ENCODE data around the gene JAKMIP1. TPM values are rescaled to one million over a fixed set of nuclear protein-coding genes. Genes with fewer than 3 reads are reported as not detected.

JAKMIP1 gene
- total RNA-seq, 1 experiment from 2014 or later = not detected

- ATAC-seq = no peak
Observed at GRCh38 chr4:6018331-6018730, 182.0 kb downstream of the JAKMIP1 start, which contains the start of gene C4orf50. Gene C4orf50 (minus strand): TSS chr4:6018431.

More at GRCh38 chr4:6018331-6018730, 182.0 kb downstream of the JAKMIP1 start, which contains the start of gene C4orf50:
- Histone ChIP-seq H3K4me1 (ENCODE audit: control insufficient read depth in 1 of 2, insufficient read depth in 2 of 2, low read length in 2 of 2) (no peaks in the 10 kb centered on the region), H3K9me3 (ENCODE audit: control insufficient read depth in 1 of 2, insufficient read depth in 1 of 2, low read depth in 1 of 2, low read length in 2 of 2) (no peaks in the 10 kb centered on the region), H3K79me2 (ENCODE audit: insufficient read depth, low read length) (no peaks in the 10 kb centered on the region), H3K27me3 (ENCODE audit: insufficient read depth, low read length) (no peaks in the 10 kb centered on the region), H3K9me2 (ENCODE audit: insufficient read depth) (no peaks in the 10 kb centered on the region), H3K4me3 (replicated peaks in 1 of 2; ENCODE audit: low read depth in 1 of 2, low read length in 2 of 2) (no peak within 1 kb of the TSS), H3K4me2 (ENCODE audit: low read length) (no peak within 1 kb of the TSS), H3K27ac (ENCODE audit: low read depth, low read length) (no peak within 1 kb of the TSS), H3K9ac (ENCODE audit: low read length) (no peak within 1 kb of the TSS), H4K20me1 (ENCODE audit: insufficient read depth) (no peaks in the 10 kb centered on the region), H3K36me3 (ENCODE audit: control insufficient read depth in 1 of 2, insufficient read depth in 2 of 2, low read length in 2 of 2) (no peaks in the 10 kb centered on the region), H2AFZ (ENCODE audit: low read depth, low read length, poor library complexity, severe bottlenecking) (peak within 1 kb of the TSS; percentile 84)
- TF ChIP-seq POLR2A (IDR thresholded peaks at IDR 0.05; ENCODE audit: borderline replicate concordance, extremely low read depth, insufficient read depth, insufficient read length) = no peak
- TF ChIP-seq SIN3A (IDR thresholded peaks at IDR 0.05; ENCODE audit: low read depth) = no peak
- TF ChIP-seq, protein P1, sequence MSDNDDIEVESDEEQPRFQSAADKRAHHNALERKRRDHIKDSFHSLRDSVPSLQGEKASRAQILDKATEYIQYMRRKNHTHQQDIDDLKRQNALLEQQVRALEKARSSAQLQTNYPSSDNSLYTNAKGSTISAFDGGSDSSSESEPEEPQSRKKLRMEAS (IDR thresholded peaks at IDR 0.05) = no peak
- no peak for TF ChIP-seq SRF (IDR thresholded peaks at IDR 0.05; ENCODE audit: low read depth)
- no peak for TF ChIP-seq JUND (IDR thresholded peaks at IDR 0.05)
- no peak for TF ChIP-seq EZH2phosphoT487 (IDR thresholded peaks at IDR 0.05; ENCODE audit: borderline replicate concordance)
- TF ChIP-seq ZNF274 (IDR thresholded peaks at IDR 0.05; ENCODE audit: low read depth, low read length) = no peak
- TF ChIP-seq POLR2AphosphoS5 (IDR thresholded peaks at IDR 0.05; ENCODE audit: low read depth, low read length) = no peak
- TF ChIP-seq CEBPB (IDR thresholded peaks at IDR 0.05; ENCODE audit: low read depth) = no peak
- TF ChIP-seq SP1 (IDR thresholded peaks at IDR 0.05; ENCODE audit: low read depth) = no peak
- no peak for TF ChIP-seq FOSL1 (IDR thresholded peaks at IDR 0.05; ENCODE audit: low read depth)
- TF ChIP-seq YY1 (IDR thresholded peaks at IDR 0.05; ENCODE audit: extremely low read depth, insufficient replicate concordance, low read depth, low read length) = no peak
- TF ChIP-seq ZBTB33 (IDR thresholded peaks at IDR 0.05; ENCODE audit: extremely low read depth, insufficient replicate concordance, low read length) = no peak
- no peak for TF ChIP-seq CBX3 (IDR thresholded peaks at IDR 0.05; ENCODE audit: low read depth)
- TF ChIP-seq, protein P2, sequence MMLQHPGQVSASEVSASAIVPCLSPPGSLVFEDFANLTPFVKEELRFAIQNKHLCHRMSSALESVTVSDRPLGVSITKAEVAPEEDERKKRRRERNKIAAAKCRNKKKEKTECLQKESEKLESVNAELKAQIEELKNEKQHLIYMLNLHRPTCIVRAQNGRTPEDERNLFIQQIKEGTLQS (IDR thresholded peaks at IDR 0.05) = no peak
- ChIA-PET CTCF (no interaction called here), POLR2A (no interaction called here), RAD21 (ENCODE audit: low non-redundant PET in 1 of 2, low total read pairs in 2 of 2, uncharacterized antibody in 2 of 2, unreplicated experiment in 2 of 2) (no interaction called here)
- DNase-seq (ENCODE audit: low read depth, low spot score) = no peak
- no TSS peak for BruUV-seq (replicated peaks)
- intact Hi-C loops (cut with micrococcal nuclease) = no loop called here
